Stimulated activated CD8-positive, alpha-beta memory T cell treated with anti-CD3 and anti-CD28 coated beads, Interleukin-12 subunit alpha, Interleukin-12 subunit beta, amount 100 ng/mL, for 24 hours (primary cell): ENCODE measurements around the gene SELENOW.
"Not testable (repeated sequence)": the region's sequence is repeated elsewhere in the genome, so short reads cannot be mapped to it uniquely, and the experiment has no call there.

Experiments used
- DNase-seq: peaks from one replicate; pipeline ENCODE4 v3.0.0-alpha.2; 2020; ENCODE audit errors: extremely low read depth

SELENOW gene

GRCh38 chr19:47756953-47757608 is 21.4 kb upstream of the SELENOW start:
- no peak for DNase-seq

GRCh38 chr19:47757617-47758442 is 20.7 kb upstream of the SELENOW start:
- no peak for DNase-seq

DNA sequence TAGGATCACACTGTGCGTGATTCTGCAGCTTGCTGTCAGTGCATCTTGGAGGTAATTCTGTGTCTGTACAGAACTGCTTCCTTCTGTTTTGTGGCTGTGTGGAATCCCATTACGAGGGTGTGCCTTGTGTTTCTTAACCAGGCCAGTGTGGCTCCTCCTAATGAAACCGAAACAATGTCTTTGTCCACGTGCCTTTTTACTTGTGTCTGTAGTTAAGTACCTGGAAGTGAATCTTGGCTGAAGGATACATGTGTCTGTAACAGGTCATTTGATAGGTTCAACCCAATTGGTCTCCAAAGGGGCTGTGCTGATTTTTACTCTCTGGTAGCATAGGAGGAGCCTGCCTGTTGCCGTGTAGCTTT is 20.1 kb upstream of the SELENOW start:
- DNase-seq = no peak

DNA sequence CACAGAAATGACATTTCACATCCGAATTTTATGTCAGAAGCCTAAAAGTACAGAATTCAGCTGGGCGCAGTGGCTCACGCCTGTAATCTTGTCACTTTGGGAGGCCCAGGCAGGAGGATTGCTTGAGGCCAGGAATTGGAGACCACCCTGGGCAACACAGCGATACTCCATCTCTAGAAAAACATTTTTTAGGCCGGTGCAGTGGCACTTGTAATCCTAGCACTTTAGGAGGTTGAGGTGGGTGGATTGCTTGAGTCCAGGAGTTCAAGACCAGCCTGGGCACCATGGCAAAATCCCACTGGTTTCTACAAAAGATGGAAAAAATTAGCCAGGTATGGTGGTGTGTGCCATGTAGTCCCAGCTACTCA is 17.9 kb upstream of the SELENOW start:
- no peak for DNase-seq

DNA sequence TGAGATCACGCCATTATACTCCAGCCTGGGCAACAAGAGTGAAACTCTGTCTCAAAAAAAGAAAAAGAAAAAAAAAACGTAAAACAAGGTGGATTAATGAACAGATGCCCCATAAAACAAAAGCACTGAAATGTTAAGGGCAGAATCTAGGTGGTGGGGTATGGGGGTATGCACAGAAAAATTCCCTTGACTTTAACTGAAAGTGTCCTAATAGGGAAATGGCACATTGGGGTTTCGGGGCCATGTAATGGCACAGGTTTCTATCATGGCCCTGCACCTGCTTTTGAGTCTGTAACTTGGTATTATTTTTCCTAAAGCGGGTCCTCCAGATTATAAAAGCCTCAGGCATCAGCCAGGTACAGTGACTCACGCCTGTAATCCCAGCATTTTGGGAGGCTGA is 16.9 kb upstream of the SELENOW start:
- no peak for DNase-seq

DNA sequence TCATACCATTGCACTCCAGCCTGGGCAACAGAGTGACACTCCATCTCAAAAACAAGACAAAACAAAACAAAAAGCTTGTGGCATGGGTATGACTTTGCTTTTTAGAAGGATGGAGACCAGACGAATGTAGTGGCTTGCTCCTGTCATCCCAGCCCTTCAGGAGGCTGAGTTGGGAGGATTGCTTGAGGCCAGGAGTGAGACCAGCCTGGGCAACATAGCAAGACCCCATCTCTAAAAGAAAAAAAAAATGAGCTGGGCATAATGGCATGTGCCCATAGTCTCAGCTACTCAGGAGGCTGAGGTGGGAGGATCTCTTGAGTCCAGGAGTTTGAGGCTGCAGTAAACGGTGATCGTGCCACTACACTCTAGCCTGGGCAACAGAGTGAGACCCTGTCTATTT is 16.4 kb upstream of the SELENOW start:
- DNase-seq = no peak

- DNase-seq = no peak
Observed at GRCh38 chr19:47762615-47763308, 15.7 kb upstream of the SELENOW start.

DNA sequence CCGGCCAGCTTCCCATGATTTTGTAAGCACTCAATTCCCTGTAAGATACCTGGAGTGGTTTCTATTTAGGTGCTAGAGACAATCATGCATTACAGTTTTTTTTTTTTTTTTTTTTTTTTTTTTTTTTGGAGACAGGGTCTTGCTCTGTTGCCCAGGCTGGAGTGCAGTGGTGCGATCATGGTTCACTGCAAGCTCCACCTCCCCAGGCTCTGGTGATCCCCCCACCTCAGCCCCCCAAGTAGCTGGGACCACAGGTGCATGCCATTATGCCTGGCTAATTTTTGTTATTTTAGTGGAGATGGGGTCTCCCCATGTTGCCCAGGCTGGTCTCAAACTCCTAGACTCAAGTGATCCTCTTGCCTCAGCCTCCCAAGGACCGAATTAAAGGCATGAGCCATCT is 13.8 kb upstream of the SELENOW start:
- DNase-seq = not testable (repeated sequence)

DNA sequence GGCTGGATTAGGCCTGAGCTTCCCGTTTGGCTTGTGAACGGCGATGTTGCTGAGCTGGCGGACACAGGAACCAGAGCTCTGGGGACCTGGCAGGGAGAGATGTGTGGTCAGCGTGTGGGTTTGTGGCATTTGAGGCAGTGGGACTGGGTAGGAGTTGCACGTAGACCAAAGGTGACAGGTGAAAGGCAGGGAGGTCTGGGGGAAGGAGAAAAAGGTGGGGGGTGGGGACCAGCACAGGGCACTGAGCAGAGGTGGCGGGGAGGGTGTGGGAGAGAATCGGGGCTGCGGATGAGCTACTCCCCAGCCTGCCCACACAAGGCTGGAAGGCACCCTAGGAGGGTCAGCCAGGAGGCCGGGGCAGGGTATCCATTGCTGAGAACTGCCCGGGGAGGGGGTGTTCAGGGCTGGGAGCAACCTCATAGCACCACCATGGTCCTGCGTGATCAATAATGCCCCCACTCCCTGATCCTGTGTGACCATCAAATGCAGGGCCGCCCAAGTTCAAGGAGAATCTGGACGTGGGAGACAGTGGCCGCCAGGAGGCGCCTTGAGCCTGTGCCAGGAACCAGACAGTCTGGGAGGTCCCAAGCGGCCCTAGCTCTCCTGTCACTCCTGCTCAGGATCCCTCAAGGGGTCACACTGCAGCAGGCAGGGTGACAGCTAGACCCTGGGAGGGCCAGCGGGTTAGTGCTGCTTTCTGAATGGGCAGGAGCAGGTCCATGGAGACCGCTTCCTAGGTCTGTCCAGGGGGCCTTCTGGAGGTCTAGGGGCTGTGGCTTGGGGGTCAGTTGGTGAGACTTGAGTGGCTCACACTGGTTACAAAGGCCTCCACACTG is 12.8 kb upstream of the SELENOW start:
- no peak for DNase-seq

- no peak for DNase-seq
Observed at GRCh38 chr19:47766359-47766620, 12.2 kb upstream of the SELENOW start.

DNA sequence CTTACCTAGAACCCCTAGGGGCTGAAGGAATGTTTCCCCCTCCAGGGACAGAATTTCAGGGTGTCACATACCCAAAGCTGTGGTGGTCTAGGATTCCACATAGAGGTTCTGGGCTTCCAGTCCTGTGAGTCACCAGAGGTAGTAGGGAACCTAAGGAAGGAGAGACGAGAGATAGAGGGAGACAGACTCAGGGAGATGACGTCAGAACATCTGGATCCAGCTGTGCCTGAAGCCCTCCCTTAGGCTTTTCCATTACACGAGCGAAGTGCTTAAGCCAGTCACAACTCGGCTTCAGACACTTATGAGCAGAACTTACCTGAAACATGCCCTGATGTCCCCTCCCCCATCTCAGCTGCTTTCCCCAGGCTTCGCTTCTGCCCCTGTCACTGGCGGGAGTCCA is 11.8 kb upstream of the SELENOW start:
- no peak for DNase-seq

DNA sequence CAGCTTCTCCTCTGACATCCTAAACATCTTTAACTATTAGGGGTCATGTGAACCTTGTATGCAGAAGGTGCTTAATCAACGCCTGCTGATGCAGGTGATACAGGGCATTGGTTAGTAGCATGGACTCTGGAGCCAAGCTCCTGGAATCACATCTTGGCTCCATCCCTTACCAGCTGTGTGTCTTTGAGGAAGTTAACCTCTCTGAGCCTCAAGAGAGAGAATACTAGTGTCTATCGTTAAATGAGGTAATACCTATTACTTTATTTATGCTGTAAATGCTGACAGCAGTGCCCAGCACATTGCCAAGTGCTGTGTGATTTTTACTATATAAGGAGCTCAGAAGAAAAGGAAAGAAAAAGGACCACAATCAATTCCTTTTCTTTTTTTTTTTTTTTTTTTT is 11.2 kb upstream of the SELENOW start:
- DNase-seq = no peak

DNA sequence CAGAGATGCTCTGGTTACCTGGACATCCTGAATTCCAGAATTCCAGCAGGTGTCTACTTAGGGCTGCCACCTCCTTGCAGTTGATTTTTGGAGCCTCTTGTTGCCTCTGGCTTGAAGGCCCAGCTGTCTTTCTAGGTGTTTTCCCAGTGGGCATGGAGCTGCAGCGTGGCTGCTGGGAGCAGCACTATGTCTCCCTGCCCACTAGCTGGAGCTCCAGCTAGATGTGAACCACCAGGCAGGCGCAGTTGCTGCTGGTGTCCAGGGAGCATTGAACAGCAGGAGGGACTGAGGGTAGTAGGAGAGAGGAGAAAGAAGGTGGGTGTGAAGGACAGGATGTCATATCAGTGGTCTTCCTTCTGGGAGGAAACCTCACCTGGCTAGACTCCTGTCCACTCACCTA is 9.9 kb upstream of the SELENOW start:
- no peak for DNase-seq

DNA sequence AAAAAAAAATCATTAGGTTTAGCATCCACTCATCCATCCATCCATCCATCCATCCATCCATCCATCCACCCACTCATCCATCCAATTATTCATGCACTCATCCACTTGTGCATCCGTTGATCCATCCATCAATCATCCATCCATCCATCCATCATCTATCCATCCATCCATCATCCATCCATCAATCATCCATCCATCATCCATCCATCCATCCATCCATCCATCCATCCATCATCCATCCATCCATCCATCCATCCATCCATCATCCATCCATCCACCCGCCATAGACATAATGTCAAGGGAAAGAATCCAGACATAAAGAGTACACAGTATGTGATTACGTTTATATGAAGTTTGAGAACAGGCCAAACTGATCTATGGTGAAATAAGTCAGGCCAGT is 9.0 kb upstream of the SELENOW start:
- DNase-seq = no peak

- not testable (repeated sequence) for DNase-seq
Observed at GRCh38 chr19:47771291-47771690, 7.2 kb upstream of the SELENOW start.

- no peak for DNase-seq
Observed at GRCh38 chr19:47776568-47776967, 1.9 kb upstream of the SELENOW start.

GRCh38 chr19:47777245-47778048 is 1.1 kb upstream of the SELENOW start:
- DNase-seq = not testable (repeated sequence)

DNA sequence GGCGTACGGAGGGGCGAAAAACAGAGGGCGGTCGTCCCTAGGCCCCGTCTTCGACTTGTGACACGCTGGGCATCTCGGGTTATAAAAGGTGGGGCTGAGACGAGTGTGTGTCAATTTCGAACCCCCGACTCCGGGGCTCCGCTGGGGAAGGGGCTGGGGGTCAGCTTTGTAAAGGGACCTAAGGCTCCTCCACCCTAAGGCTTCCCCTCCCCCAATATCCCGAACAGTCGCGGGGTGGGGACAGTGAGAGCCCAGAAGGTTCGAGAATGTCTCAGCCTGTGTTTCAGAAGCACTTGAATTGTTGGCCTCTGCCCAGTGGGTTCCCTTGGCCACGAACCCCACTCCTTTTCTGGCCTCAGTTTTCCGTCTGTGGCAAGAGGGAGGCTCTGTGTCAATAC is 450 bp downstream of the SELENOW start:
- DNase-seq = no peak

GRCh38 chr19:47779524-47780214 is 1.2 kb downstream of the SELENOW start:
- no peak for DNase-seq

- no peak for DNase-seq
Observed at GRCh38 chr19:47780215-47780551, 1.7 kb downstream of the SELENOW start.
